H1 (cell line): ENCODE results near the gene COLEC11. TPM values are rescaled to one million over a fixed set of nuclear protein-coding genes. Genes with fewer than 3 reads are reported as not detected.

ENCODE experiments used
- CTCF ChIA-PET: fragments of 300-600 bp; sonication (Branson Sonifier 250); formaldehyde crosslinking; loops from one replicate; lab custom pipeline; 2021; ENCODE audit not compliant: partially characterized antibody; lab: Charles Lee
- POLR2A ChIA-PET: fragments of 300-600 bp; sonication (Branson Sonifier 250); formaldehyde crosslinking; loops from one replicate; lab custom pipeline; 2021; ENCODE audit warnings: inconsistent platforms; ENCODE audit not compliant: partially characterized antibody; lab: Charles Lee
- DNase-seq, 2 experiments: peaks; one replicate each; pipeline versions ENCODE4 v3.0.0 to v3.0.0-alpha.2; 2010 to 2022; ENCODE audit warnings: low spot score in 2 of 2, low read depth in 1 of 2, mixed read lengths in 1 of 2
- FAIRE-seq: peaks from 2 replicates; lab custom pipeline; 2011; peaks lifted over from hg19 to GRCh38; lab: Jason Lieb, UNC
- H2AFZ ChIP-seq: 2 replicates; pipeline ENCODE4 v1.8.1; 2012; ENCODE audit warnings: low read length, inconsistent platforms
- H2AK5ac ChIP-seq: 2 replicates; pipeline ENCODE4 v1.6.1; 2013; ENCODE audit warnings: low read depth, low read length
- H2BK120ac ChIP-seq: replicated peaks from 2 replicates; pipeline ENCODE3; 2013; ENCODE audit warnings: low read depth, low read length, inconsistent platforms
- H2BK12ac ChIP-seq: 2 replicates; pipeline ENCODE4 v1.6.1; 2013; ENCODE audit warnings: low read depth, low read length
- H2BK15ac ChIP-seq: 2 replicates; pipeline ENCODE4 v1.6.1; 2013; ENCODE audit warnings: low read length
- H2BK20ac ChIP-seq: 2 replicates; pipeline ENCODE4 v1.6.1; 2013; ENCODE audit warnings: low read length
- H2BK5ac ChIP-seq: 2 replicates; pipeline ENCODE4 v1.6.1; 2013; ENCODE audit warnings: low read depth, low read length
- H3K14ac ChIP-seq: 2 replicates; pipeline ENCODE4 v1.6.1; 2013; ENCODE audit warnings: inconsistent platforms; ENCODE audit not compliant: insufficient read length
- H3K18ac ChIP-seq: 2 replicates; pipeline ENCODE4 v1.6.1; 2013; ENCODE audit warnings: low read length; ENCODE audit errors: extremely low read depth
- H3K23ac ChIP-seq: 2 replicates; pipeline ENCODE4 v1.6.1; 2013; ENCODE audit warnings: inconsistent platforms; ENCODE audit not compliant: insufficient read length
- H3K23me2 ChIP-seq: 2 replicates; pipeline ENCODE4 v1.6.1; 2013; ENCODE audit warnings: low read depth, low read length
- H3K27ac ChIP-seq: 2 replicates; pipeline ENCODE4 v1.6.1; 2011; ENCODE audit warnings: low read depth, low read length, inconsistent platforms
- H3K27me3 ChIP-seq, 4 experiments: replicated peaks in 1 of 4; 1 replicate in 1 of 4; 2 replicates in 3 of 4; pipeline versions ENCODE4 v1.6.1 to v1.8.1; 2011 to 2013; ENCODE audit warnings: low read length in 3 of 4, mild to moderate bottlenecking in 3 of 4, inconsistent platforms in 2 of 4, mixed read lengths in 2 of 4, moderate library complexity in 1 of 4; ENCODE audit not compliant: control insufficient read depth in 3 of 4, insufficient read depth in 3 of 4; ENCODE audit errors: extremely low read depth in 1 of 4
- H3K36me3 ChIP-seq, 4 experiments: 2 replicates each; pipeline versions ENCODE4 v1.6.1 to v1.8.1; 2011 to 2013; ENCODE audit warnings: mild to moderate bottlenecking in 4 of 4, low read length in 3 of 4, moderate library complexity in 2 of 4, control low read depth in 1 of 4, inconsistent platforms in 1 of 4; ENCODE audit not compliant: insufficient read depth in 4 of 4, control insufficient read depth in 2 of 4
- H3K4ac ChIP-seq: replicated peaks from 2 replicates; pipeline ENCODE3; 2013; ENCODE audit warnings: low read length, low read depth, mixed read lengths, inconsistent platforms; ENCODE audit not compliant: insufficient read length
- H3K4me1 ChIP-seq, 4 experiments: replicated peaks in 1 of 4; 1 replicate in 1 of 4; 2 replicates in 3 of 4; pipeline versions ENCODE4 v1.6.1 to v1.8.1; 2011 to 2013; ENCODE audit warnings: low read length in 3 of 4, inconsistent platforms in 2 of 4, mixed read lengths in 1 of 4; ENCODE audit not compliant: insufficient read depth in 4 of 4, control insufficient read depth in 3 of 4
- H3K4me2 ChIP-seq, 2 experiments: 2 replicates each; pipeline versions ENCODE4 v1.6.1 to v1.8.1; 2011 to 2013; ENCODE audit warnings: low read depth in 2 of 2, low read length in 2 of 2, control low read depth in 1 of 2, inconsistent platforms in 1 of 2, mild to moderate bottlenecking in 1 of 2; ENCODE audit not compliant: insufficient read depth in 1 of 2
- H3K4me3 ChIP-seq, 4 experiments: fragments of 200-600, 300-600 bp in 1 of 4; sonication (generic), shearing (Covaris generic), sonication (Bioruptor Twin) in 1 of 4; 2 replicates each; pipeline versions ENCODE4 v1.5.1 to v1.8.1; 2011 to 2016; ENCODE audit warnings: low read length in 4 of 4, low read depth in 3 of 4, control low read depth in 2 of 4, inconsistent platforms in 2 of 4, mild to moderate bottlenecking in 2 of 4, mixed read lengths in 1 of 4, moderate library complexity in 1 of 4; ENCODE audit not compliant: insufficient read depth in 2 of 4; ENCODE audit errors: extremely low read depth in 1 of 4
- H3K56ac ChIP-seq: replicated peaks from 2 replicates; pipeline ENCODE3; 2013; ENCODE audit warnings: low read depth, mild to moderate bottlenecking, mixed read lengths, low read length, inconsistent platforms; ENCODE audit not compliant: insufficient read length
- H3K79me1 ChIP-seq: 2 replicates; pipeline ENCODE4 v1.6.1; 2013; ENCODE audit warnings: low read depth, low read length, control low read depth
- H3K79me2 ChIP-seq, 2 experiments: 2 replicates each; pipeline versions ENCODE4 v1.6.1 to v1.8.1; 2012 to 2013; ENCODE audit warnings: low read length in 2 of 2, mild to moderate bottlenecking in 2 of 2, inconsistent platforms in 1 of 2; ENCODE audit not compliant: insufficient read depth in 2 of 2, control insufficient read depth in 1 of 2
- H3K9ac ChIP-seq, 4 experiments: replicated peaks in 1 of 4; 1 replicate in 1 of 4; 2 replicates in 3 of 4; pipeline versions ENCODE4 v1.6.1 to v1.8.1; 2011 to 2013; ENCODE audit warnings: low read depth in 3 of 4, low read length in 3 of 4, control low read depth in 2 of 4, mild to moderate bottlenecking in 2 of 4, moderate library complexity in 2 of 4, inconsistent platforms in 1 of 4; ENCODE audit errors: extremely low read depth in 1 of 4
- H3K9me3 ChIP-seq, 2 experiments: 2 replicates each; pipeline versions ENCODE4 v1.6.1 to v1.8.1; 2012 to 2013; ENCODE audit warnings: mild to moderate bottlenecking in 2 of 2, moderate library complexity in 2 of 2, control low read depth in 1 of 2, inconsistent platforms in 1 of 2, low read depth in 1 of 2, low read length in 1 of 2, mixed read lengths in 1 of 2; ENCODE audit not compliant: insufficient read depth in 2 of 2
- H4K20me1 ChIP-seq, 2 experiments: replicated peaks in 1 of 2; 2 replicates each; pipeline versions ENCODE3 to v1.8.1; 2011 to 2013; ENCODE audit warnings: inconsistent platforms in 2 of 2, low read length in 2 of 2, mild to moderate bottlenecking in 1 of 2; ENCODE audit not compliant: insufficient read depth in 2 of 2, control insufficient read depth in 1 of 2
- H4K5ac ChIP-seq: 2 replicates; pipeline ENCODE4 v1.6.1; 2013; ENCODE audit warnings: low read length, low read depth, mixed read lengths, inconsistent platforms; ENCODE audit not compliant: insufficient read length
- H4K8ac ChIP-seq: 2 replicates; pipeline ENCODE4 v1.8.0; 2013; ENCODE audit warnings: mild to moderate bottlenecking, moderate library complexity, low read length, inconsistent platforms; ENCODE audit not compliant: insufficient read depth; ENCODE audit errors: extremely low read depth
- H4K91ac ChIP-seq: replicated peaks from 2 replicates; pipeline ENCODE3; 2013; ENCODE audit warnings: low read length, mixed read lengths, inconsistent platforms; ENCODE audit not compliant: insufficient read length
- BACH1 ChIP-seq: IDR thresholded peaks from 2 replicates; pipeline ENCODE4 v1.6.1; 2012; ENCODE audit warnings: low read length, improper control_type of control experiment
- CBX8 ChIP-seq: fragments of 300-800, 300-1000 bp; sonication (generic); IDR thresholded peaks from 2 replicates; pipeline ENCODE4 v1.7.1; 2016; ENCODE audit warnings: low read depth, low read length, borderline replicate concordance
- EGR1 ChIP-seq: IDR thresholded peaks from 2 replicates; pipeline ENCODE4 v1.6.1; 2011; ENCODE audit warnings: low read depth, low read length, borderline replicate concordance
- EZH2 ChIP-seq: fragments of 200-600 bp; sonication (generic); IDR thresholded peaks from 2 replicates; pipeline ENCODE4 v1.7.1; 2012; ENCODE audit warnings: low read depth, mild to moderate bottlenecking, moderate library complexity, low read length, inconsistent platforms; ENCODE audit not compliant: severe bottlenecking
- HDAC2 ChIP-seq, 2 experiments: fragments of 300-600 bp in 1 of 2; sonication (generic) in 1 of 2; IDR thresholded peaks; 2 replicates each; pipeline ENCODE4 v1.6.1; 2011 to 2012; ENCODE audit warnings: low read depth in 2 of 2, low read length in 2 of 2, mild to moderate bottlenecking in 2 of 2, moderate library complexity in 2 of 2, borderline replicate concordance in 1 of 2, inconsistent platforms in 1 of 2
- NANOG ChIP-seq: IDR thresholded peaks from 2 replicates; pipeline ENCODE4 v1.6.1; 2011; ENCODE audit warnings: low read length, low read depth, mild to moderate bottlenecking, inconsistent platforms; ENCODE audit not compliant: insufficient read depth, poor library complexity, severe bottlenecking
- POLR2A ChIP-seq, 2 experiments: IDR thresholded peaks; 1 replicate in 1 of 2; 2 replicates in 1 of 2; pipeline ENCODE4 v1.6.1; 2011; ENCODE audit warnings: low read depth in 2 of 2, low read length in 2 of 2, mild to moderate bottlenecking in 2 of 2; ENCODE audit errors: control extremely low read depth in 1 of 2
- POU5F1 ChIP-seq: IDR thresholded peaks from 2 replicates; pipeline ENCODE4 v1.6.1; 2011; ENCODE audit warnings: low read depth, mild to moderate bottlenecking, low read length, moderate library complexity
- SIN3A ChIP-seq, 2 experiments: IDR thresholded peaks in 1 of 2; conservative IDR thresholded peaks in 1 of 2; 2 replicates each; pipeline ENCODE4 v1.6.1; 2011 to 2012; ENCODE audit warnings: low read length in 2 of 2, improper control_type of control experiment in 1 of 2, low read depth in 1 of 2, mild to moderate bottlenecking in 1 of 2
- SIRT6 ChIP-seq: IDR thresholded peaks from one replicate; pipeline ENCODE4 v1.7.1; 2012; ENCODE audit warnings: low read length, inconsistent platforms
- SP2 ChIP-seq: IDR thresholded peaks from 2 replicates; pipeline ENCODE4 v1.6.1; 2012; ENCODE audit warnings: mild to moderate bottlenecking, low read length, inconsistent platforms
- SUZ12 ChIP-seq: fragments of 200-600 bp; sonication (generic); IDR thresholded peaks from 2 replicates; pipeline ENCODE4 v1.6.1; 2012; ENCODE audit warnings: mild to moderate bottlenecking, inconsistent platforms, low read length, moderate library complexity, mixed read lengths
- TAF1 ChIP-seq: IDR thresholded peaks from 2 replicates; pipeline ENCODE4 v1.6.1; 2011; ENCODE audit warnings: mild to moderate bottlenecking, low read depth, low read length
- ZNF274 ChIP-seq: IDR thresholded peaks from 2 replicates; pipeline ENCODE4 v1.7.0; 2012; ENCODE audit warnings: low read length, borderline replicate concordance; ENCODE audit errors: extremely low read depth
- WGBS, 2 experiments: shearing (Covaris generic) in 1 of 2; methylation state at CpG; one replicate each; pipeline versions ENCODE4 v1.1.6 to v1.1.7; 2013 to 2015; ENCODE audit warnings: low lambda C conversion rate in 2 of 2, mixed read lengths in 2 of 2, inconsistent platforms in 1 of 2, low coverage in 1 of 2, missing lambda C conversion rate in 1 of 2; ENCODE audit not compliant: insufficient replicate concordance in 2 of 2, insufficient coverage in 1 of 2, insufficient read length in 1 of 2; ENCODE audit errors: extremely low coverage in 1 of 2, missing lambda C conversion rate in 1 of 2; 5-methylcytosine and 5-hydroxymethylcytosine counted together
- polyA plus RNA-seq, 7 experiments: library from polyadenylated mRNA; depleted of rRNA in 3 of 7; stranded (reverse) in 5 of 7; unstranded in 2 of 7; fragments of >200 nt in 5 of 7; fragments of 200-250 nt in 2 of 7; gene quantifications; 1 replicate in 5 of 7; 2 replicates in 1 of 7; 4 replicates in 1 of 7; pipeline versions ENCODE4 v1.2.1 to v1.2.3, GENCODE V29; 2011 to 2013; ENCODE audit warnings: missing spikeins in 2 of 7, mixed read lengths in 2 of 7
- total RNA-seq: library from RNA; stranded (reverse); fragmentation: NEBNext Ultra II Directional; extraction: Animal tissue kit (Norgen Biotek cat#: 25700); gene quantifications from 2 replicates; pipeline ENCODE4 v1.2.1, GENCODE V29; 2021
- TF ChIP-seq, protein P1 (sequence below): IDR thresholded peaks from 2 replicates; pipeline ENCODE4 v1.6.1; 2012; ENCODE audit warnings: inconsistent platforms

Gene COLEC11
- total and polyA plus RNA-seq, 2 of the 8 experiments (the other 6 are each of a cell fraction or from before 2014, with no cell fraction given) = 0.47 to 0.80 TPM

DNA sequence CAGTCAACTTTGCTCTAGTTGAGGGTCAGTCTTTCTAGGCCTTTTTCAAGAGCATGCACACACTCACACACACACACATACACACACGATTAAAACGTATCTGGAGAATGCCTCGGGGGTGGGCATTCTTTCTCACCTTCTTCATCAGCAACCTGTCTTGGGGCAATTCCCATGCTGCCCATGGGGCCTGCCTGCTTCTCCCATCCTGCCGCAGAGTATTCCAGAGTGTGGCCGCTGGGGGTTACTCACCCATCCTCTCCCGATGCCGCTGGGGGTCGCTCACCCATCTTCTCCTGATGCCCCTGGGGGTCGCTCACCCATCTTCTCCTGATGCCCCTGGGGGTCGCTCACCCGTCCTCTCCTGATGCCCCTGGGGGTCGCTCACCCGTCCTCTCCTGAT, 52.3 kb downstream of the COLEC11 start:
- Histone ChIP-seq H4K8ac (no peak overlapping the region), H2BK5ac (no peak overlapping the region), H3K9ac (no peak overlapping the region), H3K36me3 (no peaks in the 10 kb centered on the region), H4K5ac (no peak overlapping the region), H3K27ac (no peak overlapping the region), H3K4ac (no peak overlapping the region), H2BK12ac (no peak overlapping the region), H3K4me1 (peaks cover 0 to 14% (median 8%) of the 10 kb centered on the region in 4 experiments; a peak in 6 of 7 replicates), H4K91ac (no peak overlapping the region), H2AK5ac (no peak overlapping the region), H3K23me2 (peaks cover 7% of the 10 kb centered on the region; the same call in 1 of the 2 replicates), H2AFZ (no peak overlapping the region), H3K4me2 (no peak overlapping the region), H3K4me3 (no peak overlapping the region), H2BK20ac (no peak overlapping the region), H3K79me2 (no peaks in the 10 kb centered on the region), H3K79me1 (no peaks in the 10 kb centered on the region; the same call in 1 of the 2 replicates), H3K27me3 (no peaks in the 10 kb centered on the region), H3K9me3 (no peaks in the 10 kb centered on the region), H2BK15ac (no peak overlapping the region), H3K14ac (no peak overlapping the region), H2BK120ac (no peak overlapping the region), H3K18ac (no peak overlapping the region), H3K23ac (no peak overlapping the region), H3K56ac (no peak overlapping the region), H4K20me1 (no peaks in the 10 kb centered on the region)
- CTCF ChIA-PET = no interaction called here
- FAIRE-seq (no peak), DNase-seq (no peak)
- WGBS, 2 experiments = 82% methylated on average over 10 of the region's 13 CpGs; no CpG with 5 or more reads in 1 of the 2 experiments
- POLR2A ChIA-PET = no interaction called here
- no peak for TF ChIP-seq EGR1
- no peak for TF ChIP-seq TAF1
- TF ChIP-seq, protein P1, sequence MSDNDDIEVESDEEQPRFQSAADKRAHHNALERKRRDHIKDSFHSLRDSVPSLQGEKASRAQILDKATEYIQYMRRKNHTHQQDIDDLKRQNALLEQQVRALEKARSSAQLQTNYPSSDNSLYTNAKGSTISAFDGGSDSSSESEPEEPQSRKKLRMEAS = no peak
- TF ChIP-seq CBX8 = no peak
- TF ChIP-seq HDAC2 (IDR thresholded peaks at IDR 0.05; ENCODE audit: borderline replicate concordance in 1 of 2, low read depth in 2 of 2, low read length in 2 of 2) = no peak
- TF ChIP-seq EZH2 = no peak
- no peak for TF ChIP-seq SIN3A (conservative IDR thresholded peaks at IDR 0.05 in 1 of 2, IDR thresholded peaks at IDR 0.05 in 1 of 2; ENCODE audit: low read depth in 1 of 2, low read length in 2 of 2)
- TF ChIP-seq POLR2A (IDR thresholded peaks at IDR 0.05; ENCODE audit: control extremely low read depth in 1 of 2, low read depth in 2 of 2, low read length in 2 of 2) = no peak
- TF ChIP-seq BACH1 = no peak
- TF ChIP-seq SUZ12 = no peak
- TF ChIP-seq POU5F1 = no peak
- TF ChIP-seq SIRT6 = no peak
- TF ChIP-seq SP2 = no peak
- no peak for TF ChIP-seq NANOG
- no peak for TF ChIP-seq ZNF274
